ENCODE results near the gene ST8SIA1.

ST8SIA1 gene

DNA sequence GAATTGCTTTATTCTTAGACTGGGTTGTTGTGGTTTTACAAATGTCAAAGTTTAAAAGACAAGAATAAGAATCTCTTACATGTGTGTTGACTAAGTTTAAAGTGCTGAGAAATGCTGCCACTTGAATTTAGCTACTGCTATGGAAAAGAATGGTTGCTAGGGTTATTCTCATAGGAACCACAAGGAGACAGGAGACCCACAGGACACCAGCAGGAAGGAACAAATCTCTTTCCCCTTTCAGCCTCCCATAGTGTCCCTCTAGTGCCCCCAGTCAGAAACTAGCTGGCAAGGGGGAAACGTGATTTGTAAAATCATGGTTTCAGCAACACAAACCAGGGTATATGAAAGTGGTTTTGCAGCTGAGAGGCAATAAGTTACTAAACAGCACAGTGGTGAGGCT lies 102.7 kb downstream of the ST8SIA1 start:
- DNase-seq, result no peak

DNA sequence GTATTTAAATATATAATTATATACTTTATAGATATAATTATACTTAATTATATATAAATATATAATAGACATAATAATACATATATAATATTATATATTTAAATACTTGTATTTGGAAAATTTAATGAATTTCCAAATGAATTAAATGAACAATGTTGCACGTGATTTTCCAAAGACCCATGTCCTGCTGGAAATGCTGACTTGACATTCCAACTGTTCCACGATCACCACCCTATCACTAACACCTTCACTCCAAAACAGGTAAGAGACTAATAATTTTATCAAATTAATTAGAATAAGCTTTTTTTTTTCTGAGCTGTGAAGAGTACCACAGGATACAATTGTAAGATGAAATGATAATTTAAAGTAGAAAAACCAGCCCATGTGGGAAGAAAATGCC lies 103.4 kb downstream of the ST8SIA1 start:
- no peak for DNase-seq

DNA sequence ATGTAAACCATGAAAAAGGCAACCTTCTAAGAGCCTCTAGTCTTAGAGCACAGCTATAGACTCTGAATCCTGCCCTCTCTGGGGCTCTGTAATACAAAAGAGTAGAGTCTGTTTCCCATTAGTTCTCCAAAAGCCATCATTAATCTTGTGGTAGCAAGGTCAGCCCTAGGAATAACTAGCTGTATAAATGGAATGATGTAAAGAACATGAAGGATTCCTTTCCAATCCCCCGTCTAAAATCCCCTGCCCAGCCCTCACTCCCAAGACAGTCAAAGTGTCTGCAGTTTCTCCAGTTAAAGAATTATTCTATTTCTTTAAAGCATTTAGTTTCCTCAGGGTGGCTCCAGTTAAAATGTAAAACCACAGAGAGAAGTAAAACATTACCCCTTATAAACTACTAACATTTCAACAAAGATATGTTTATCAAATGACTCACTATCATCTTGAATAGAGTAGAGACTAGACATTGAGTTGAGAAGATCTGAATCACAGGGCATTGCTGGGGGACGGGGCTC lies 104.2 kb downstream of the ST8SIA1 start:
- no peak for DNase-seq

DNA sequence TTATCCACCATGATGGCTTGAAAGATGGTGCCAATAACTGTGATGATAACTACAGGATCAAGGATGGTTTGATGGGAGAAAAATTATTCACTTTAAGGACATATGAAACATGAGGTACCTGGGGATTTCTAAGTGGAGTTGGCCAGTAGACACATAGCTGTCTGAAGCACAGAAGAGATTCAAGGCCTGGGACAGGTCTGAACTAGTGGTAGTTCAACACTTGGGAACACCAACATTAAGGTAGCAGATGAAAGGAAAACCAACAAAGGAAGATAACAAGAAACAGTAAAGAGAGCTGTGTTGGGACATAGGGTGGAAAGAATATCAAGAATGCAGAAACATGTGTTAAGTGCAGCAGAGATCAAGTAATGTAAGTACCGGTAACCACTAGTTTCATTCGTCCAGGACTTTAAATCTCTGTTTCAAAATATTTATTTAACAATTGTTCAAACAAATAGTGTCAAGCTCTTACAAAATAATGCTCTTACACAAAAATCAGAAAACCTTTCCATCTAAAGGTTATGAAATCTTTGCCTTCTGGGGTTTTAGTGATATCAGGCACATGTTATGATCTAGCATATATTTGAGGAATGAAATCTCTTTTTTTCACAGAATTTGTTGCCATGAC lies 104.7 kb downstream of the ST8SIA1 start:
- DNase-seq, result no peak

DNA sequence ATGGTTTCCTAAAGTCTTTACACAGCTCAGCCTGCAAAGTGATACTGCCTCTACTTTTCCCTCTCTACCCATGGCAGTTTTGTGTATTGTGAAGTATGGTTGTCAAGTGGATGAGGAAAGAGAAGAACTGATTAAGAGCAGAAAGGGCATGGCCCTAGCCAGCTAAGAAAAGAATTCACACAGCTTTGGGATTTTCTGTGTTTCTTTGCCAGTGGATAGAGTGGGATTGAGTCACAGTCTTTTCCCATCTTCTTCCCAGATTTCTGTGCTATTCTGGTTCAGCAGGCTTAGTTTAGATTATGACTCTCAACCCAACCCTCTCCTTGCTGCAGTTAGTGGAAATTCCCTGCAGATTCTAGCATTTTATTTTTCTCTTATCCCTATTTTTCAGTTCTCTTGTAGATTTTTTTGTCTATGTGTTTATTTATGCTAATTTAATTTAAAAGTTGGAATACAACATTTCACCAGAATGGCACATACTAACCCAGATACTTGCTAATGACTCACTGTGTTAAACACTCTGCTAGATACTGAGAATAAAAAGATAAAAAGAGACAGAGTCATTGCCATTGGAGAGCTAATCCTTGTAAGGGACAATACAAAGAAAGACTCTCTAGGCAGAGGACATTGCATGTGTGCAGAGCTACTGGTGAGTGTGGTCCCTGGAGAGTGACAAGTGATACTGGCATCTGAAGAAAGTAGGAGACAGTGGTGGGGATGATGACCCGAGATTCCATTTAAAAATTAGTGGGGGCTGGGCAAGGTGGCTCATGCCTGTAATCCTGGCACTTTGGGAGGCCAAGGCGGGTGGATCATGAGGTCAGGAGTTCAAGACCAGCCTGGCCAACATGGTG lies 106.3 kb downstream of the ST8SIA1 start:
- DNase-seq, result no peak

DNA sequence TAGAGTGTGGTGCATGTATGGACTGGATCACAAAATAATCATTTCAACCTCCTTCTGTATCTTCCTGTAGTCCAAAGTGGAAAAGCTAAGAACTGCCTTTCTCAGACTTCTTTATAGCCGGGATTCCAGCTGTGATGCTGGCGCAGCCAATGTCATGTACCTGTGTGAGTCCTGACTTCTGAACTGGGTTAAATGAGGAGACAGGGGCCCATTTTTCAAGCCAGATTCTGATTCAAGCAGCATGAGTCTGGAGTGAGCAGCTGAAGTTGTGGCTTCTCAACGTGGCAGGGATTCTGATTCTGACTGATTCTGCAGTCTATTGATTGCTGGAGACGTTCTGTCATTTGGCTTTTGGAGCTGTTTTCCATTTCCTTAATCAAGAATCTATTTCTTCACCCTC lies 111.2 kb downstream of the ST8SIA1 start:
- no peak for DNase-seq

DNA sequence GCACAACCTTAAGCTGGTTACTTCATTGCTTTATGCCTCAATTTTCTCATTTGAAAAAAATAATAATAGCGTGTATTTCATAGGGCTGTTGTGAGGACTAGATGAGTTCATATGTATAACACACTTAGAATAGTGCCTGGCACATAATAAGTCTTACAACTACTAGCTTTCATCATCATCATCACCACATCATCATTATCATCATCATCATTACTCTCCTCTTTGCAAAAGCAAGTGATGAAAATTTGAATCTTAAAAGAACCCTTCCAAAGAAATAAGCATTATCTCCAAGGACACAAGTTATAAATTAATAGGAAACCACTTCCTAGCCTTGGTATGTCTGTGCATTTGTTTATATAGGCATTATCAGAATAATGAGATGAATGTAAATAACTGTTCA lies 117.0 kb downstream of the ST8SIA1 start:
- no peak for DNase-seq

DNA sequence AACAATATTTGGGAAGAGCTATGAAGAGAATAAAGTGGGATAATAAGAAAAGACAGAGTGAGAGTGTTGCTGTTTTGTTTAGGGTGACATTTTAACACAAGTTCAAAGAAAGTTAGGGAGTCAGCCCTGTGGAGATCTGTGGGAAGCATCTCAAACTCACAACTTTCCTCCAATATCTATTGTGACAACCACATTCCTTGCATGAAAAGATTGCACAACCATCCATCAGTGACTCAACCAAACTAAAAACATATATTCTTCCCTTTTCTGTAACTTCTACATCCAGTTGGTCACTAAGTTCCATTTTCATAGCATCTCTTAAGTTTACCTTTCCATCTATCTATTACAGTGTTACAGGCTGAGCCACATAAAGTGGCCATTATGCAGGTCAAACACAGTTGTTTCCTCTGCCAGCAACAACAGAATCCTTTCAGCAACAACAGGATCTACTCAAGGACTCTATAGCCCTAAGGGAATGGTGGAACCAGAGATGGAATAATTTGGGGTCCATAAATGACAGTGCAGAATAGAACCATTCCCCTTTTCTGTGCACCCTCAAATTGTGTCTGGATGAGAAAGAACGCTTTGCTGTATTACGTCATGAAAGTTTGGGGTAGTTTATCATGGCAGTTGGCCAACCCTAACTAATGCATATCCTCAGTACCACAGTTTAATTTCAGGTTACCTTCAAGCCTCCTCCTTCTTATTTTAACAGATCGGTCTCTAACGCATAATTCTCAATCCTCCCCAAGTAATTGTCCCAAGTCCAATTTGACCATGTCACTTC lies 118.8 kb downstream of the ST8SIA1 start:
- DNase-seq, result peak; percentile 9 to 16

DNA sequence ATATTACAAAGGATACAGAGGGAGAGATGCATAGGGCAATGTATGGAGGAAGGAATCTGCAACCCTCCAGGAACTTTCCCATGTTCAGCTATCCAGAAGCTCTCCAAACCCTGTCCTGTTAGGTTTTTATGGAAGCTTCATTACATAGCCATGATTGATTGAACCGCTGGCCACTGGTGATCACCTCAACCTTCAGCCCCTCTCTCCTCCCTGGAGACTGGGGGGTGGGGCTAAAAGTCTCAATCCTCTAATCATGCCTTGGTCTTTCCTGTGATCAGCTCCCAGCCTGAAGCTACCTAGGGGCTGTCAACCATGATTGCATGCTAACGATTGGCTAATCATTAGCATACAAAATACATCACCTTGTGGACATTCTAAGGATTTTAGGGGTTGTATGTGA lies 123.4 kb downstream of the ST8SIA1 start:
- no peak for DNase-seq

DNA sequence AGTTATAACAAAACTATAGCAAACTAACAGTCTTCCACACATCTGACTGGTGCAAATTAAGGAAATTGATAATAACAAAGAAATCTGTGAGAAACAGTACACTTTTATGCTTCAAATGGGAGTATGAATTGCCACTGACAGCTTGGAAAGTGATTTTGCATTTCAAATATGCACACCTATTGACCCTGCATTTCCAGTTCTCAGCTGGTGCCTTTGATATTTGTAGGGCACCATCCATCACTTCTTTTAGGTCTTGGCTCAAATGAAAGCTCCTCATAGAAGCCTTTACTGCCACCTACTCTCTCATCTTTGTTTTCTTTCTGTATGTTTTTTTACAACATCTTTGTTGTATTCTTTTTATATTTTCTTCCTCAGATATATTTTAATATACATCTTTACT lies 125.1 kb downstream of the ST8SIA1 start:
- no peak for DNase-seq

DNA sequence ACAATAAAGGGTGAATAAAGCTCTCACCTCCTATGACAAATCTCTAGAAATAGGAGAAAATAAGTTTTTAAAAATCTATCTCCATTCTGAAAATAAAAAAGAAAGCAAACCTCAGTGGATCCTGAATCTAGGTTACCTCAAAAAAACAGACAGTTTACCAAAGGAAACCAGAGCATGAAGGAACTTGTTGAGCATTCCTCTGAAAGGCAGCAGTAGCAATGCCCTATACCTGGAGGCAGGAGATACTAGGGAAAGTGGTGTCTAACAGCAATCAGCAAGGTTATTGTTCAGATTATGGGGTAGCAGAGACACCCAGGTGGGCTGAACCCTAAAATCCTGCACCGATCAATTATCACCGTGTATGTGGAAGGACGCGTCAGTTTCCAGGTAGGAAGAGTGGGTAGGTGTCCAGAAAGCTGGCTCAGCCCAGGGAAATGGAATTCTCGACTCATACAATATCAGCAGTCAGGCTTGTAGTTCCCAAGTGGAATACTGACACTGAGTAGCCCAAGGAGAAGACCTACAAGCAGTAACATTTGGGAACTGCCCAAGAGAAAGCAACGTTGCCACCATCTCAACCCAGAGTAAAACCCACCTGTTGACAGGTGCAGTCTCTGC lies 128.3 kb downstream of the ST8SIA1 start:
- DNase-seq, result no peak

DNA sequence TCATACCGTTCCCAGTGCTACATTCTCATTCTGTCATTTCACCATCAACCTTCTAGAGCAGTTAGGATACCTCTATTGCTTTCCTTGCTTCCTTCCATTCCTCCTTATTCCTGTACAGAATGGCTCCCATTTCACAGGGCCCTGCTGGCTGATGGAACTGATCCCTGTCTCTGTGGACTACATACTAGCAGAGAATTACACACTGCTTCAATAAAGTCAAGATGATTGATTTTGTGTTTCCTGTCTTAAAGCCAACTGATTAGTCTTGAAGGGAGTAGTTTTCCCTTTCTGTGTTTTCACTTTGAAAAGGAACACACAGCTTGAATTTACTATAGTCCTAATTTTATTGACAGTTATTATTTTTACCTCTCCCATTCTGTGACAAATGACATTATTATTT lies 130.1 kb downstream of the ST8SIA1 start:
- DNase-seq, result no peak

DNA sequence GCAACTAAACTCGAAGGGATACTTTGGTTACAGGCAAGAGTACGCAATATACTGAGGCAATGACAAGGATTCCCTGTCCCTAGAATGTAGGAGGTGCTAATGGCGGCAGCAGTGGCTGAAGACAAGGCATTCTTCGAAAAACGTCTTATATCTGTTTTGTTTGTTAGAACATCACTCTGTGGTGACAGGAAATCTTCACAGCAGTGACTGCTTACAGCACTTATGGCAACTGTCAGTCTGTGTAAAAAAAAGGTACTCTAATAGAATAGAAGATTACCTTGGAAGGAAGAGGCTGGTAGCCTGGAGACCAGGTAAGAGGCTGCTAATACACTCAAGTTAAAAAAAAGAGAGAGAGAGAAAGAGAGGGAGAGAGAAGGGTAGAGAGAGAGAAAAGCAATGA lies 131.7 kb downstream of the ST8SIA1 start:
- no peak for DNase-seq

DNA sequence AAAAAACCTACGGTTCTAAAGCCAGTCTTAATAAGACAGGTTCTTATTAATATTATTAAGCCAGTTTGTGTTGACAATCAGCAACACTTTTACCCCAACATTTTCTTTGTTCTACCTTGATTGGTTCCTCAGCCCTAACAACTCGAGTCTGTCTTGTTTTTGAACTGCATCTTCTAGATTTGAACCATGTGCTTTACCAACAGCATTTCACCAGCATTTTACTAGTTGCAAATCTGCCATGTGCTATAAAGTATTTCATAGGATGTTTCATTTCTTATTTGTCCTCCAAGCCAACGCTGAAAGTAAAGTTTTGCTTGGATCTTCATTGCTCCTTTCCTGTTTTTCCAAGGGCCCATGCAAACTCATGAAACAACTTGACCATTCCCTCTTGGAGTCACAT lies 133.4 kb downstream of the ST8SIA1 start:
- DNase-seq, result no peak

DNA sequence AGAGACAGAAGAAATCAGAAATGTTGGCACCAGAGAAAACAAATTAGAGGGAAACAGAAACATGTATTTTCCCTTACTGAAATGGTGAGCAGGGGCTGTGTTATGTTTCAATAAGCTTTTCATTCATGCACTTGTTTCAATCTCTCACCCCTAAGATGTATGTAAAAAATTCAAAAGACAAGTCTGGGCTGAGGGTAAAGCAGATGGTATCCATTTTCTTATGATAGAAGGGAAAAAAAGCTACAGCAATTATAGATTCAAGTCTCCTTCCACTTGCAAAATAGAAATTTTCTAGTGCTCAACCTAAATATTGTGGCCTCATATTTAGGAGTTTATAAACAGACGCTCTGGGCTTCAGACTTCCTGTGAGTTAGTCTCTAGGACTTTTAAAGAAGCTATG lies 138.3 kb downstream of the ST8SIA1 start:
- no peak for DNase-seq

DNA sequence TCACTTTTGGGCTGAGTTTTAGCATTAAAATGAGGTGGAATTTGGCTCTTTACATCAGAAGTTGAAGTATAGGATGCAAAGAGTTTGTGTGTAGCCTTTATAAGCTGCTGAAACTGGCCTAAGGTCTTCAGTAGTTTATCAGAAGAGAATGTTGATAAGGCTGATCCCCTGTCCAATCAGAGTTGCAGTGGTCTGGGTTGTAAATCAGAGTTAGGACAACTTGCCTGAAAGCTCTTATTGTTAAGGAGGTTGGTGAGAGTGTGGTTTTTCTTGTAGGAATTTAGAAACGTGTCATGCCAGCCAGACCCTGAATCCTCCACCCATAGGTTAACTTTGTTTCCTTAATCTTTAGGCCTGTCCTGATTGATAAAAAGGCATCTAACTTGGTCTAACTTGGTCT lies 143.5 kb downstream of the ST8SIA1 start:
- DNase-seq, result no peak

DNA sequence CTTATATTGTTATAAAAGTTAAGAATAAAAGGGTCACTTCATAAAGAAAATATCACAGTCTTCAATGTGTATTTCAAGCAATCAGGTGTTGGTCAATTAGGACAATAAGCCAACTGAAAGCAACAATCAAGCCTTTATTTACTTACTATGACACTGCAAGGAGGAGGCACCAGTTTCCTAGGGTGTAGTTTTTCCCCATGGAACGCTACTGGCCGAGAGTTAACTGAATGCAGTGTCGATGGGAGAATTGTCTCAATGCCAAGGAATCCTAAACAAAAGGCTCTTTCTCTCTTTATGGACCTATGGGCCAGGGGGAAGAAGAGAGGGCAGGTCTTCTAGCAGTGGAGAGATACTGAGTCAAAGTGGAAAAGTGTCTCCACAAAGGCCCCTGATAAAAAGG lies 146.1 kb downstream of the ST8SIA1 start:
- DNase-seq, result no peak

DNA sequence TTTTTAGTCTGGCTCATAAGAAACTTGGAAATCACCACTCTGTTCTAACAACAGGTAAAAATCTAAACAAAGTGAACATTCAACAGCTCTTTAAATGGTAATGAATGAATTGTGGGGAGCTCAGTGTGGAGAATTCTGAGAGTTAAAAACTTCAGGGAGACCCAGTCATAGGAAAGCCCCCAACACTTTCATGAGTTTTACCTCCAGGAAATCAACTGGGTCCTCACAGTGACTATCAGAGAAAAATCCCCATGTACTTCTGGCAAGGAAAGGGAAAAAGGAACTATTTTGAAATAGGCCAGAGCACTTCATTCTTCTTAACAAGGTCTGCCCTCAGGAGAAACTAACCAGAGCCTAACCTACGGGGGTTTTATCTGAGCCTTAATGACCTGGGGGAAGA lies 153.8 kb downstream of the ST8SIA1 start:
- DNase-seq, result no peak

DNA sequence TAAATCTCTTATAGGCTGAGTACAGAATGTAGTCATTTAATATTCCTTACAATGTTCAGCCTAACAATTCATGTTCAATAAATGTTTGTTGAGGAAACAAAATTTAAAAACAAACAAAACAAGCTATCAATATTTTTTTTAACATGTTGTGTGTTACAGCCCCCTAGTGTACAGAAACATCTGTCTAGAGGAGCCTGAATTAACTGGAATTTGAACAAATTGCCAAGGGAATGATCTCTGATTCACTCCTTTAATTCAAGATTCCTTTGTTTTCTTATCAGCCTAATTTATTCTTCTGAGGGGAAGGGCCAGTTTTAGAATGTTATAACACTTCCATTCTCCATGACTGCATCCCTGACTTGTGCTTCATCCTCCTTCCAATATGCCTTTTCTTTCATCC lies 161.3 kb downstream of the ST8SIA1 start:
- no peak for DNase-seq

DNA sequence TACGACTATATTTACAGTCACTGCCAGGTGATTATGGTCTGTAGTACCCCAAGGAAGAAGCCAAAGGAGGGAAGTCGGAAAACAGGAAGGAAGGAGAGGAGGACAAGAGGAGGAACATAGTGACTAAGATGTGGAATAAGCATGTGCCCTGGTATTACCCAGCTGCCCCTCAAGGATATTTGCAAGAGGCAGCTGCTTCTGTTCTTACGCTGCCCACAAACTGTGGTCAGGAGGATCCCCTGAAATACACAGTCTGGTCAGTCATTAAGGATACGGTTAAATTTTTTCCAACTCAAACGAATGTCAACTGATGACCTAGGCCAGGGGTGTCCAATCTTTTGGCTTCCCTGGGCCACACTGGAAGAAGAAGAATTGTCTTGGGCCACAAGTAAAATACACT lies 162.0 kb downstream of the ST8SIA1 start:
- DNase-seq, result no peak

DNA sequence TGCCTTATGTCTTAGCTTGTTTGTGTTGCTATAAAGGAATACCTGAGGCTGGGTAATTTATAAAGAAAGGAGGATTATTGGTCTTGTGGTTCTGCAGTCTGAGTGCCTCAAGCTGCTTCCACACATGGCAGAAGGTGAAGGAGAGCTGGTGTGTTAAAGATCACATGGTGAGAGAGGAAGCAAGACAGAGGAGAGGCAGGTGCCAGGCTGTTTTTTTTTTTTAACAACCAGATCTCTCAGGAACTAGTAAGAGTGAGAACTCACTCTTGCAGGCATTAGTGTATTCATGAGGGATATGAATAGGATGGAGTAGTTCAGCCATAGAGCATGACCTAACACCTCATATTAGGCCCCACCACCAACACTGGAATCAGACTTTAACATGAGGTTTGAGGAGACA lies 165.1 kb downstream of the ST8SIA1 start:
- DNase-seq, result no peak

DNA sequence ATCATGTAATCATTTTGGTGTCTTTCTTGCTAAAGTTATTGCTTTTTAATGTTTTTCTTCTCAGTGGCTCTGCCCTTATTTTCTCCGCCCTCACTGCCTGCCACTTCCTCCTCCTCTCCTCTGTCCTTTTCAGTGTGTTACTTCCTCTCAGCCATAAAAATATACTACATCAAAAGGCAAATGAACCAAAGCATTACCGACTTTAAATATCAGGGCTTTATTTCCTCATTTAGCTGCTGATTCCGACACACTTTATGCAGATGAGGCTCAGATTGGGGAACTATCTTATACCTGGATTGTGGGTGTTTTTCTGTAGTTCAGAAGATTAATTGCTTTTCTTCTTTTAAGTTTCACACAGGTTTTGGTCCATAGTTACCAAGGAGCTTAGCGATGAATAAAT lies 170.4 kb downstream of the ST8SIA1 start:
- DNase-seq, result peak in 1 of 2 donors; percentile 9

DNA sequence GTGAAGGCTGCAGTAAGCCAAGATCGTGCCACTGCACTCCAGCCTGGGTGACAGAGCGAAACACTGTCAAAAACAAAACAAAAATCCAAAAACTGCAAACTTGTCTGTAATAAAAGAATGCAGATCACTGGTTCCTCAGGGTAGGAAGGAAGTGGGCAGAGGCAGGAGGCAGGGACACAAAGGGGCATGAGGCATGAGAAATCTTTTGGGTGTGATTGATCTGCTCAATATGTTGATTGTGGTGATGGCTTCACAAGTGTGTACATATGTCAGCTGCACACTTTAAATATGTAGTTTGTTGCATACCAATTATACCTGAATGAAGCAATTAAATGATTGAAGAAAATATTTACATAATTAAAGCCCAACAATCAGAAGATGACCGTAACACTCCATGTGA lies 170.9 kb downstream of the ST8SIA1 start:
- DNase-seq, result no peak

Data from inflammatory macrophage treated with lipopolysaccharide for 1 hour (primary cell).